ENCODE results near the gene UBE2K.
"Not testable (repeated sequence)": the region's sequence is repeated elsewhere in the genome, so short reads cannot be mapped to it uniquely, and the experiment has no call there.

DNA sequence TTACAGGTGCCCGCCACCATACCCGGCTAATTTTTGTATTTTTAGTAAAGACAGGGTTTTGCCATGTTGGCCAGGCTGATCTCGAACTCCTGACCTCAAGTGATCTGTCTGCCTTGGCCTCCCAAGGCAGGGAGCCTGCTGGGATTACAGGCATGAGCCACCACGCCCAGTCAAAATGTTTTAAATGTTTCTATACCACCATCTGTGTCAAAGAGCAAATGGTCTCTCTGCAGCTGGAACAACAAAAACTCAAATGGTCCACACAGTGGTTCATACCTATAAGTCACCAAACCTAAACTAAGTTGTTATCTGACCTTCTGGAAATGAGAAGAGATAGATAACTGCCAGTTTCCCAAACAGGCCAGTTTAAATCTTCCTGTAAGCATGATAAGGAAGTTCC lies 46.4 kb upstream of the UBE2K start:
- TF ChIP-seq, protein P1, sequence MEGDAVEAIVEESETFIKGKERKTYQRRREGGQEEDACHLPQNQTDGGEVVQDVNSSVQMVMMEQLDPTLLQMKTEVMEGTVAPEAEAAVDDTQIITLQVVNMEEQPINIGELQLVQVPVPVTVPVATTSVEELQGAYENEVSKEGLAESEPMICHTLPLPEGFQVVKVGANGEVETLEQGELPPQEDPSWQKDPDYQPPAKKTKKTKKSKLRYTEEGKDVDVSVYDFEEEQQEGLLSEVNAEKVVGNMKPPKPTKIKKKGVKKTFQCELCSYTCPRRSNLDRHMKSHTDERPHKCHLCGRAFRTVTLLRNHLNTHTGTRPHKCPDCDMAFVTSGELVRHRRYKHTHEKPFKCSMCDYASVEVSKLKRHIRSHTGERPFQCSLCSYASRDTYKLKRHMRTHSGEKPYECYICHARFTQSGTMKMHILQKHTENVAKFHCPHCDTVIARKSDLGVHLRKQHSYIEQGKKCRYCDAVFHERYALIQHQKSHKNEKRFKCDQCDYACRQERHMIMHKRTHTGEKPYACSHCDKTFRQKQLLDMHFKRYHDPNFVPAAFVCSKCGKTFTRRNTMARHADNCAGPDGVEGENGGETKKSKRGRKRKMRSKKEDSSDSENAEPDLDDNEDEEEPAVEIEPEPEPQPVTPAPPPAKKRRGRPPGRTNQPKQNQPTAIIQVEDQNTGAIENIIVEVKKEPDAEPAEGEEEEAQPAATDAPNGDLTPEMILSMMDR (IDR thresholded peaks at IDR 0.05) = not testable (repeated sequence)
- TF ChIP-seq POLR2A (IDR thresholded peaks at IDR 0.05) = not testable (repeated sequence)
